Stimulated activated CD8-positive, alpha-beta memory T cell treated with anti-CD3 and anti-CD28 coated beads, Interleukin-4, amount 100 ng/mL, for 48 hours (primary cell): Measurements from ENCODE around the gene ETFDH.

Experiments used
- DNase-seq: peaks from one replicate; pipeline ENCODE4 v3.0.0-alpha.2; 2020

Gene ETFDH

GRCh38 chr4:158756588-158756987 lies 84.5 kb downstream of the ETFDH start:
- no peak for DNase-seq

- DNase-seq = no peak
Measured at GRCh38 chr4:158758142-158758541, 86.0 kb downstream of the ETFDH start.

- no peak for DNase-seq
Measured at GRCh38 chr4:158758703-158759102, 86.6 kb downstream of the ETFDH start.
